Heart right ventricle (tissue), 16 donors: Measurements from ENCODE around the gene CRYBB1. TPM values are rescaled to one million over a fixed set of nuclear protein-coding genes. Genes with fewer than 3 reads are reported as not detected.
A peak's percentile ranks its signal among the peaks of the same experiment; 100 is the strongest.

Experiments used
- ATAC-seq, 8 donors: fragments of 200-7000 bp; cut with Tn5 transposase; one replicate each; pipeline ENCODE4 v1.9.1; 2020; ENCODE audit warnings: mild to moderate bottlenecking in 8 of 8, moderate library complexity in 8 of 8, moderate number of reproducible peaks in 1 of 8
- DNase-seq, 2 donors: peaks; one replicate each; pipeline ENCODE4 v3.0.0-alpha.2; 2020
- H3K27ac ChIP-seq, 10 donors: fragments of 200-600 bp; sonication (generic) in 2 of 10; one replicate each; pipeline versions ENCODE4 v1.5.0 to v1.8.0; 2020 to 2022; ENCODE audit warnings: mild to moderate bottlenecking in 3 of 10
- H3K27me3 ChIP-seq, 7 donors: fragments of 200-600 bp; one replicate each; pipeline ENCODE4 v1.8.0; 2021 to 2022; ENCODE audit warnings: mild to moderate bottlenecking in 2 of 7
- H3K36me3 ChIP-seq, 9 donors: fragments of 200-600 bp; sonication (generic) in 1 of 9; one replicate each; pipeline versions ENCODE4 v1.5.0 to v1.8.0; 2020 to 2022; ENCODE audit warnings: mild to moderate bottlenecking in 2 of 9
- H3K4me1 ChIP-seq, 9 donors: fragments of 200-600 bp; sonication (generic) in 1 of 9; one replicate each; pipeline versions ENCODE4 v1.5.0 to v1.8.0; 2020 to 2022; ENCODE audit warnings: mild to moderate bottlenecking in 4 of 9
- H3K4me3 ChIP-seq, 10 donors: fragments of 200-600 bp; sonication (generic) in 2 of 10; one replicate each; pipeline versions ENCODE4 v1.5.0 to v1.8.0; 2020 to 2022; ENCODE audit warnings: mild to moderate bottlenecking in 7 of 10, moderate library complexity in 2 of 10
- H3K9me3 ChIP-seq, 11 donors: fragments of 200-600 bp in 10 of 11; sonication (generic) in 2 of 11; one replicate each; pipeline versions ENCODE4 v1.5.0 to v1.8.0; 2013 to 2022; ENCODE audit warnings: mild to moderate bottlenecking in 2 of 11, control low read depth in 1 of 11, moderate library complexity in 1 of 11
- WGBS, 2 donors: extraction: QIAGEN DNeasy Blood & Tissue Kit; methylation state at CpG; one replicate each; pipeline ENCODE4 v1.1.7; 2013; ENCODE audit warnings: inconsistent platforms in 1 of 2; 5-methylcytosine and 5-hydroxymethylcytosine counted together
- intact Hi-C, 10 donors: fragments of 100-400 bp; cut with DNase I; formaldehyde crosslinking; loops; one replicate each; pipeline versions ENCODE4 v1.11.1 to v1.14.2; 2022
- polyA plus RNA-seq, 2 donors: library from polyadenylated mRNA; stranded (reverse); fragments of 200-250 nt; gene quantifications; one replicate each; pipeline ENCODE4 v1.2.3, GENCODE V29; 2013
- total RNA-seq, 10 donors: library from RNA; stranded (reverse); fragmentation: NEBNext Ultra II Directional in 3 of 10; extraction: Animal tissue kit (Norgen Biotek cat#: 25700) in 3 of 10; gene quantifications; one replicate each; pipeline versions ENCODE4 v1.2.1 to v1.2.4, GENCODE V29; 2021 to 2023
- TF ChIP-seq, protein P1 (sequence below), 9 donors: fragments of 200-600 bp; sonication (generic) in 2 of 9; IDR thresholded peaks; one replicate each; pipeline versions ENCODE4 v1.5.0 to v1.8.0; 2021 to 2022; ENCODE audit warnings: antibody characterized with exemption in 9 of 9, mild to moderate bottlenecking in 5 of 9, moderate library complexity in 1 of 9
- donor health status: Arrhythmogenic right ventricular cardiomyopathy.
- donor health status: ischemic (EF 13 %, LVEDD 7.1; RV severe dilation, severe dysfunction).
- donor health status: healthy with polysubstance abuse.
- donor health status: DM: no; HTN: yes; CAD: no.
- donor health status: DM: no; HTN: no; CAD: no.
- donor health status: ischemic (EF 25% LVEDD 6.9; RV normal size, moderate dysfunction).
- donor health status: ischemic (EF 25% LVEDD 5.7; RV mildly dilated, moderate dysfunction).
- donor health status: healthy.
- donor health status: DM: yes; HTN: yes; CAD: no.
- donor health status: Ischemic cardiomyopathy.
- donor health status: ischemic (EF 35%, LVEDD 5.7; RV mildly dilated, moderate dysfunction).
- donor health status: nonischemic (EF 11% LVEDD 7.7; RV severe dilation, severe dysfunction).
- donor health status: DM: yes; HTN: yes; CAD: no.
- donor health status: PGD.
- donor health status: ischemic (EF 29% LVEDD 5.4; RV normal size, mild dysfunction).
- donor health status: nonischemic (EF 23%, LVEDD 6.1; RV moderate dilation, normal function).

The CRYBB1 gene
- total and polyA plus RNA-seq, 12 donors: 0.24 to 2.5 (median 0.56) TPM; not detected in 3

GRCh38 chr22:26559961-26560575 lies 57.8 kb downstream of the CRYBB1 start:
- peaks cover 0 to 10% (median 0%) of the 10 kb centered on the region in 9 donors for H3K36me3 ChIP-seq
- WGBS, 2 donors: 84% methylated on average over 13 of the region's 13 CpGs
- H3K27me3 ChIP-seq: no peaks in the 10 kb centered on the region
- H3K4me1 ChIP-seq: peaks cover 0 to 56% (median 31%) of the 10 kb centered on the region in 9 donors
- intact Hi-C loops: no loop called here
- peak overlapping the region in 4 of 10 donors; percentile 2 to 39 (median 14) for H3K27ac ChIP-seq
- TF ChIP-seq, protein P1, sequence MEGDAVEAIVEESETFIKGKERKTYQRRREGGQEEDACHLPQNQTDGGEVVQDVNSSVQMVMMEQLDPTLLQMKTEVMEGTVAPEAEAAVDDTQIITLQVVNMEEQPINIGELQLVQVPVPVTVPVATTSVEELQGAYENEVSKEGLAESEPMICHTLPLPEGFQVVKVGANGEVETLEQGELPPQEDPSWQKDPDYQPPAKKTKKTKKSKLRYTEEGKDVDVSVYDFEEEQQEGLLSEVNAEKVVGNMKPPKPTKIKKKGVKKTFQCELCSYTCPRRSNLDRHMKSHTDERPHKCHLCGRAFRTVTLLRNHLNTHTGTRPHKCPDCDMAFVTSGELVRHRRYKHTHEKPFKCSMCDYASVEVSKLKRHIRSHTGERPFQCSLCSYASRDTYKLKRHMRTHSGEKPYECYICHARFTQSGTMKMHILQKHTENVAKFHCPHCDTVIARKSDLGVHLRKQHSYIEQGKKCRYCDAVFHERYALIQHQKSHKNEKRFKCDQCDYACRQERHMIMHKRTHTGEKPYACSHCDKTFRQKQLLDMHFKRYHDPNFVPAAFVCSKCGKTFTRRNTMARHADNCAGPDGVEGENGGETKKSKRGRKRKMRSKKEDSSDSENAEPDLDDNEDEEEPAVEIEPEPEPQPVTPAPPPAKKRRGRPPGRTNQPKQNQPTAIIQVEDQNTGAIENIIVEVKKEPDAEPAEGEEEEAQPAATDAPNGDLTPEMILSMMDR (IDR thresholded peaks at IDR 0.05): no peak
- DNase-seq (no peak), ATAC-seq (no peak)
- H3K4me3 ChIP-seq: no peak overlapping the region
- H3K9me3 ChIP-seq: no peaks in the 10 kb centered on the region

DNA sequence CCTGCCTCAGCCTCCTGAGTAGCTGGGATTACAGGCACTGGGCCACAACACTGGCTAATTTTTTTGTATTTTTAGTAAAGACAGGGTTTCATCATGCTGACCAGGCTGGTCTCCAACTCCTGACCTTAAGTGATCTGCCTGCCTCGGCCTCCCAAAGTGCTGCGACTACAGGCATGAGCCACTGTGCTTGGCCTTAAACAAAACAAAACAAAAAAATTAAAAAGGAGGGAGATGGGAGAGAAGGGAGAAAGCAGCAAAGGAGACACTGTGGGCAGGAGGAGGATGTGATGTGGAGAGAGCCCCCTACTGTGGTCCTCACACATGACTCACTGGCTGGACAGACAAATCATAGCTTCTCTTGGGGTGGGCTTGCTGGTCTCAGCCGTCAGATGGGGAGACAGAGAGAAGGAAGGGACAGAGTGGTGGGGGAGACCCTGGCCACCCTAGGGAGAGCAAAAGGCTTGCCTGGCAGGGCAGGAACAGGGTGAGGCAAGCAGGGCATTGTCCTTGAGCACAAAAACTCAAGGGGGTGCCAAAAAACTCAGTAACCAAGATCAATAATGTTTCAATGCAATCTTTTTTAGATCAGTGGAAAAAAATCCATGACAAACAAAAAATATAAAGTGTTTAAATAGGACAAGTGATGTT lies 59.5 kb downstream of the CRYBB1 start:
- Histone ChIP-seq H3K4me3 (no peak overlapping the region), H3K27ac (peak overlapping the region in 5 of 10 donors; percentile 11 to 49 (median 29)), H3K9me3 (no peaks in the 10 kb centered on the region), H3K27me3 (no peaks in the 10 kb centered on the region), H3K36me3 (no peaks in the 10 kb centered on the region), H3K4me1 (peaks cover 0 to 65% (median 40%) of the 10 kb centered on the region in 9 donors)
- DNase-seq (no peak), ATAC-seq (no peak)
- WGBS, 2 donors: 73 to 80% methylated on average over 3 of the region's 3 CpGs
- intact Hi-C loops: no loop called here
- TF ChIP-seq, protein P1 (IDR thresholded peaks at IDR 0.05): no peak

- DNase-seq: no peak
- H3K36me3 ChIP-seq: no peaks in the 10 kb centered on the region
- no peaks in the 10 kb centered on the region for H3K27me3 ChIP-seq
- 67 to 74% methylated on average over 5 of the region's 5 CpGs for WGBS, 2 donors
- no peaks in the 10 kb centered on the region for H3K9me3 ChIP-seq
- peaks cover 0 to 65% (median 41%) of the 10 kb centered on the region in 9 donors for H3K4me1 ChIP-seq
- ATAC-seq: peak; percentile 16 to 49 (median 35)
- peak overlapping the region in 8 of 10 donors; percentile 3 to 78 (median 55) for H3K27ac ChIP-seq
- TF ChIP-seq, protein P1 (IDR thresholded peaks at IDR 0.05): no peak
- H3K4me3 ChIP-seq: no peak overlapping the region
- intact Hi-C loops: no loop called here
These were observed 60.9 kb downstream of the CRYBB1 start for GRCh38 chr22:26556904-26557303.

DNA sequence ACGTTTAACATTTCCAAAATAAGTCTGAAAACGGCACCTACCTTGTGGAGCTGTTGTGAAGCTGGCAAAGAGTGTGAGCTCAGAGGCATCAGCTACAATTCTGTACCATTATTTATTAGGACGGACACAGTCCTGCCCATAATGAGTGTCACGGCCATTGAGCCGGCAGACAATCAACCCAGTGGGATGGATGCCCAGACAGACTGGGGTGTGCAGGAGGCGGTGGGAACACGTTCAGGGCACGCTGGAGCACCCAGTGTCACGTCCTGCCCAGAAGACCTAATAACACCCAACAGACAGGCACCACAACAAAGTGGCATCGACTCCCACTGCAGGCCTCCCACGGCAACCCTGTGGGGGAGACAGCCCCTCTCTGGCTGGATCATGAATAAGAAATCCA lies 62.3 kb downstream of the CRYBB1 start:
- intact Hi-C loops: no loop called here
- Histone ChIP-seq H3K9me3 (no peaks in the 10 kb centered on the region), H3K27ac (peak overlapping the region in 7 of 10 donors; percentile 10 to 69 (median 62)), H3K36me3 (no peaks in the 10 kb centered on the region), H3K4me1 (peaks cover 4 to 74% (median 49%) of the 10 kb centered on the region in 9 donors), H3K4me3 (no peak overlapping the region), H3K27me3 (no peaks in the 10 kb centered on the region)
- TF ChIP-seq, protein P1 (IDR thresholded peaks at IDR 0.05): no peak
- 60 to 61% methylated on average over 11 of the region's 11 CpGs for WGBS, 2 donors
- DNase-seq (peak in 1 of 2 donors; percentile 36), ATAC-seq (peak in 7 of 8 donors; percentile 26 to 81 (median 60))
